HG03045 (cell line): ENCODE data around the gene GRIN3A.
"Not testable (repeated sequence)": the region's sequence is repeated elsewhere in the genome, so short reads cannot be mapped to it uniquely, and the experiment has no call there.

Experiments
- ATAC-seq: cut with Tn5 transposase; IDR thresholded peaks from one replicate; pipeline ENCODE4 v1.9.1; 2021; ENCODE audit warnings: mild to moderate bottlenecking, moderate library complexity; ENCODE audit not compliant: unreplicated experiment

Gene GRIN3A

DNA sequence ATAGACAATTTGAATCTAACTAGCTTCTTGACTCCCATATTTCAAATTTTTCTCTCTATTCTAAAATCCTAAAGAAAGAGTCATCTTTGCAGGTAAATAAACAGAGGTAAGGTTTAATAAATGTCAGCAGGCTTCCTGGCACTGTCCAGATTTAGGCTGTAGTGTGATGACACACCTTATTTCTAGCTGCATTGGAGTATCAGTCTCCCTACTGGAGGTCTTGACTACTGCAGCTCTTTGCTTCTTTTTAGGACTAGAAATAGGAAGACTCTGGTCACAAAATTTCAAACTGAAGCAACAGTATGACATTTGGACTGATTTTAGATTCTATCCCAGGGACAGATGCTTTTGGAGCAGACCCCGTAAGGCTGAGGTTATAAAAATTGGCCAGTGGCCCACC lies 103.0 kb downstream of the GRIN3A start:
- ATAC-seq: no peak

- ATAC-seq: no peak
Observed at GRCh38 chr9:101634741-101635409, 103.6 kb downstream of the GRIN3A start.

GRCh38 chr9:101632611-101633010 lies 105.8 kb downstream of the GRIN3A start:
- ATAC-seq: no peak

- no peak for ATAC-seq
Observed at GRCh38 chr9:101631892-101632291, 106.6 kb downstream of the GRIN3A start.

DNA sequence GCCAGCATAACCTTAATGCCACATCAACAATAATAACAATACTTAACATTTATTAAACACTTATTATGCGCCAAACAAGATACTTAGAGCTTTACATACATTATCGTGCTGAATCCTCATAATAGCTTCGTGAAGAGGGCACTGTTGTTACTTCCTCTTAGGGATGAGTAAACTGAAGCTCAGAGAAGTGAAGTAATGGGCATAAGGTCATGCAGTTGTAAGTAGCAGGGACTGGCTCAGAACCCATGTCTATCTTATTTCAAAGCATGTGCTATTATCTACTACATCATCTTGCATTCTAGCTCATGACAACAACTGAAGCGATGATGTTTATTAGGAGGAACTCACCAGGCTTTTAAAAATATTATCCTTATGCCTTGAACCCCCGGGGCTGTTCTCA lies 108.8 kb downstream of the GRIN3A start:
- ATAC-seq: no peak

GRCh38 chr9:101628173-101628572 lies 110.3 kb downstream of the GRIN3A start:
- no peak for ATAC-seq

GRCh38 chr9:101626295-101626694 lies 112.2 kb downstream of the GRIN3A start:
- ATAC-seq: no peak

- no peak for ATAC-seq
Observed at GRCh38 chr9:101625876-101626275, 112.6 kb downstream of the GRIN3A start.

DNA sequence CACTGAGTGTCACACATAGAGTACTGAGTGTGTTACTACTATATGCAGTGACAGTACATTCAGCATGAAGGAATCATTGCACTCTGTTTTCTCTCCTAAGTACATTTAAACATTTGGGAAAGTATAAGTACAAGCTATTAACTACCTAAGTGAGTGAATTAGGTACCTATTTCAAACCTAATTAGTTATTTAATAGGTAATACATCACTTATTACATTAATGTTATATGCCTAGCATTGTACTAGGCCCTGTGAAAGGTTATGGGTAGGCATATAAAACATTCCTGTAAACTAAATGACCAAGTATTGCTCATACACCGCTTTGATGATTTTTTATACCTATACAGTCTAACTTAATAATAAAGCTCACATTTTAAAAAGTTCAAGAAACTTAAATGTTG lies 118.0 kb downstream of the GRIN3A start:
- no peak for ATAC-seq

GRCh38 chr9:101618698-101619097 lies 119.7 kb downstream of the GRIN3A start:
- peak; percentile 67 for ATAC-seq

DNA sequence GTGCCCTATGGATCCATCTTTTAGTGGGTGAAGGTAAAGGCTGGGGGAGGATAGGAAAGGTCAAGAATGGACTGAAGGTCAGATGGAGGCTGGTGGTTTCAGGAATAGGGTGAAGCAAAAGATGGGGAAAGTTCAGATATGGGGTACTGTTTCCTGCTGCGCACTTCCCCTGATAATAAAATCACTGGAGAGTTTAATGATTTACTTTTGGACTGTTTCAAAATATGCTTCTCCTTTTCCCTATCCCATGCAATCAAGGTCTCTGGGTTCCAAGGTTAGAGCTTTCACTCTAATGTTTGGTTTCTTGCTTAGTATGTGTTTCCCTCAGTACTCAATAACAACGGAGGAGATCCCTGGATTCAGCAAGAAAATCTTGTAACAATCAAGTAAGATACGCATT lies 132.9 kb downstream of the GRIN3A start:
- no peak for ATAC-seq

- ATAC-seq: no peak
Observed at GRCh38 chr9:101604296-101604695, 134.2 kb downstream of the GRIN3A start.

- ATAC-seq: peak; percentile 56
Observed at GRCh38 chr9:101601904-101602765, 136.3 kb downstream of the GRIN3A start.

- ATAC-seq: no peak
Observed at GRCh38 chr9:101594796-101595195, 143.7 kb downstream of the GRIN3A start, which contains the start of gene PPP3R2. TSS of gene PPP3R2 (minus strand) at chr9:101594969. CDS start at chr9:101594921, 48 bp downstream.

GRCh38 chr9:101593345-101593744 lies 145.1 kb downstream of the GRIN3A start:
- ATAC-seq: no peak

DNA sequence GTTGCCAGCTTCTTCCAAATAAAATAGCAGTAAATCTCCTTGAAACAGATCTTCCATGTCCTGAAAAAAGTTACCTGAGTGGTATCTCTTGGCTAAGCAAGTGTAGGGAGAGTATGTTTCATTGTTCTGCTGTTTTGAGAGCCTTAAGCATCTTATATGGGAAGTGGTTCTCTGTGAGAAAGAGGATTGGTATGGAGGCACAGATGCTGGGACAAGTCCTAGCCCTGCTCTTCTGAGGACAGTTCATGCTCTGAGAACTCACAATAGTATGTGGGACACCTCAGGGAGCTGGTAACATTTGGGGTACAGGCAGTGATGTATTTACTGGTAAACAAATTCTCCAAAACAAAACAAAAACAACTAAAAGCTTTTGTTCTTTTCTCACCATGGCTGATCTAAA lies 145.7 kb downstream of the GRIN3A start:
- ATAC-seq: no peak

DNA sequence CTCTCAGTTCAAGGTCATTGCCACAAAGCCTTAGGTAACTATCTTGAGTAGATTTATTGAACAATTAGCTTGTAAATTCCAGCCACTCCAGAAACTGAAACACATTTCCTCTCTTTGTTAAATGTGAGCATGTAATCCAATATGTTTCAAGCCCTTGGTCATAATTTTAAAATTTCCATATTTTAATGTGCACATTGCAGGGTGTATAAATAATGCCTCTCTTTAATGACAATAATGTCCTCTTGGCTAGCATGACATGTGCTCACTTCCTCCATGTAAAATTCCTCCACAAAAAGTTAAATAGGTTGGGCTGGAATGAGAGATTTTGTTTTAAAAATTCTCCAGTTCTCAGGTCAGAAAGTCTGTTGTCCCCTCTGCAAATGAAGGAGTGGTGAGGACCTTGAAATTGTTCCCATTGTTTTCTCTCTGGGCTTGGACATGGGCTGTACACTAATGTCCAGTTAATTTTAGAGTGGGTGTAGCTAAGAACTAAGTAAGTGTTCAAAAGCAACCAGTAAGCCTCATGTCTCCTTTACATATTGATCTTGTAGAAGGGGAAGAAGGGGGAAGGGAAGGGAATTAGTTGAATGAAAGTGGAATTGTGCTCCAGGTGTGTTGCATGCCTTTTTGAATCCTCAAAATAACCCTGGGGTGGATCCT lies 146.5 kb downstream of the GRIN3A start:
- ATAC-seq: no peak

- ATAC-seq: no peak
Observed at GRCh38 chr9:101590901-101591300, 147.5 kb downstream of the GRIN3A start.

GRCh38 chr9:101590074-101590473 lies 148.4 kb downstream of the GRIN3A start:
- not testable (repeated sequence) for ATAC-seq

DNA sequence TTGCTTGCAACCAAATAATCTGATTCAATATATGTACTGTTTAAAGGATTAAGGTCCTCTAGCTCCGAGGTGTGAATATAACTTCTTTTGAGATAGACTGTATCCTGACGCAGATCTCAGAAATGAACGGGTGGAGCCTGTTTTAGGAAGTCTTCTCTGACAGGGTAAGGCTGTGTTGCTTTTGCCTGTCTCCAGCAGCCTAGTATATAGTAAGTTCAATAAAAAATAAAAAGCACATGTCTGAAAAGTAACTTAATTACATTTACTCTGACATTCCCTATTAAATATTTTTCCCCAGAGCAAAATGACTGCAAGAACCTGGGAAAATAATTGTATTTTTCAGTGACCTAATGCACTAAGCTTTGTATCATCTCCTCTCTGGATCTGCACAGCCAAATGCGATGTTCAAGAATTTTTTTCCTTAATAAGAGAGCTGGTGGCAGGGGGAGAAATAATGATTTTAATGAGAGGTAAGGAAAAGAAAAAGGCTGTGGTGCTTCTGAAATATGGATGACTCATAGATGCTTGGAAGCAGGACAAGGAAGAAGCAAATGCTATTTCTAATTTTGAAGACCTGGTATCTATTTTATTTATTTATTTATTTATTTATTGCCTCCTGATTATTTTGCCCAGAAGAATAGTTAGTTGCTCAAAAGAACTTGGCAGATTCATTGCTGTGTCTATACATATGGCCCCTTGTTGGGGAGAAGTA lies 151.0 kb downstream of the GRIN3A start:
- no peak for ATAC-seq

DNA sequence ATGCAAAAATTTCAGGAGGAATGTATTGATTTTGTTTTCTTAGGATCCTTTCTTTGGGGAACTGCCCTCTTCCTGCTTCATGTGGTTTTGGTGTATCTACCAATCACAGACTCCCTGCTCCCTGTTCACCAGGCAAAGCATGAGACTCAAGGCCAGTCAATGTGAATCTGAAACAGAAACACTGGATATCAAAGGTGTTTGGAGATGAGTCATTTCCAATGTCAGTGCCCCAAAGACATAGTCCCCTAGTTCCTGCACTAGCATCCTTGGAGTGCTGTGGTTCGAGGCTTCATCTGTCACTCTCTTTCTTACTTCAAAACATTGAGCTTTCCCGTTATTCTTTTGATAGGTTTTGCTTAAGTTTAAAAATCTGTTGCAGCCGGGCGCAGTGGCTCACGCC lies 151.8 kb downstream of the GRIN3A start:
- ATAC-seq: peak; percentile 80
